ENCODE data around the gene GPR27. TPM values are rescaled to one million over a fixed set of nuclear protein-coding genes. Genes with fewer than 3 reads are reported as not detected.

Gene GPR27
- total RNA-seq, 2 experiments from 2014 or later, result 1.2 to 1.3 TPM

DNA sequence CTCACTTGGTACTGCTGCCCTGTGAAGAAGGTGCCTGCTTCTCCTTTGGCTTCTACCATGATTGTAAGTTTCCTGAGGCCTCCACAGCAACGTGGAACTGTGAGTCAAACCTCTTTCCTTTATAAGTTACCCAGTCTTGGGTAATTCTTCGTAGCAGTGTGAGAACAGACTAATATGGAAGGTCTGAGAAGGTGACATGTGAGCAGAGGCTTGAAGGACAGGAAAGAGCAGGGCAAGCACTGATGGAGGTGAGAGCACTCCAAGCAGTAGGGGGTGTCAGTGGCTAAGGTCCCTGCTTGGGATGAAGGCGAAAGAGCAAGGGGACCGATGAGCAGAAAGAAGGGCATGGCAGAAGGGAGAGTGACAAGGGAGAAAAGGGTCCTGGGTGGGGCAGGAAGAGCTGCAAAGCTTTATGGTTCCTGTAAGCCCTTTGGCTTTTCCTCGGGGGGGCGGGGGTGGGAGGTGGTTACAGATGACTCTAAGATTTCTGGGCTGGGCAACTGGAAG, 32.0 kb upstream of the GPR27 start:
- H3K27me3 Mint-ChIP-seq, result no peaks in the 10 kb centered on the region
- POLR2A ChIA-PET, result interaction anchor here (1.2 kb wide), 1 partner anchor 11 kb away, joined by 3 read pairs; no protein-coding TSS in a partner anchor
- peak overlapping the region; percentile 56 for H3K4me3 Mint-ChIP-seq
- intact Hi-C loops (cut with micrococcal nuclease), result loop anchor here (1.0 to 10.0 kb wide), 15 partner anchors 10 to 1363 kb away; partner anchors contain the start of genes FOXP1, PPP4R2, RYBP and SHQ1
- CTCF ChIA-PET, result interaction anchor here (1.2 kb wide), 1 partner anchor 8 kb away, joined by 5 read pairs; no protein-coding TSS in a partner anchor
- H3K4me1 Mint-ChIP-seq (ENCODE audit: low read depth), result peaks cover 76% of the 10 kb centered on the region
- peak; percentile 51 for DNase-seq
- H3K27ac Mint-ChIP-seq, result peak overlapping the region; percentile 91
- peaks cover 4% of the 10 kb centered on the region for H3K36me3 Mint-ChIP-seq
- no peaks in the 10 kb centered on the region for H3K9me3 Mint-ChIP-seq

DNA sequence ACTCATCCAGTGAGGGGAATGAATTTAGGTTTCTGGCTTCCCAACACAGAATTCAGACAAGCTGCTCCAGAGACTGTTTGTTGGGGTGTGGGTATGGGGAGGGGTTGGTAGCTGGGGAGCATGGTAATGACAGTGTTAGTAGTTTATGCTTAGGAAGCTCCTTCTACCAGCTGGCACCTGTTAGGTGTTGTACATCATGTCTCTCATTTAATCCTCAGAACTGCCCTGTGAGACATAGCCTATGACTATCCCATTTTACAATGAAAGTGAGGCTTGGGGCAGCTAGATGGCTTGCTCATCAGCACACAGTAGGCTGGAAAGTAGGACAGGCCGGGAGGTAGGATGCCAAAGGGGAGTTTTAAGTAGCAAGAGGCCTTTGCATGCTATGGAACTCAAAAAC, 31.0 kb upstream of the GPR27 start:
- intact Hi-C loops (cut with micrococcal nuclease), result loop anchor here (1.0 to 10.0 kb wide), 16 partner anchors 11 to 1362 kb away; partner anchors contain the start of genes FOXP1, PPP4R2, RYBP and SHQ1
- ChIA-PET POLR2A (interaction anchor here (1.2 kb wide), 1 partner anchor 12 kb away, joined by 3 read pairs; no protein-coding TSS in a partner anchor), CTCF (interaction anchor here (1.2 to 2.3 kb wide), 2 partner anchors 8 to 12 kb away, joined by 4 to 9 read pairs; no protein-coding TSS in a partner anchor)
- Mint-ChIP-seq H3K27ac (peak overlapping the region; percentile 91), H3K9me3 (no peaks in the 10 kb centered on the region), H3K27me3 (no peaks in the 10 kb centered on the region), H3K36me3 (peaks cover 4% of the 10 kb centered on the region), H3K4me1 (ENCODE audit: low read depth) (peaks cover 70% of the 10 kb centered on the region), H3K4me3 (peak overlapping the region; percentile 81)
- DNase-seq, result no peak

DNA sequence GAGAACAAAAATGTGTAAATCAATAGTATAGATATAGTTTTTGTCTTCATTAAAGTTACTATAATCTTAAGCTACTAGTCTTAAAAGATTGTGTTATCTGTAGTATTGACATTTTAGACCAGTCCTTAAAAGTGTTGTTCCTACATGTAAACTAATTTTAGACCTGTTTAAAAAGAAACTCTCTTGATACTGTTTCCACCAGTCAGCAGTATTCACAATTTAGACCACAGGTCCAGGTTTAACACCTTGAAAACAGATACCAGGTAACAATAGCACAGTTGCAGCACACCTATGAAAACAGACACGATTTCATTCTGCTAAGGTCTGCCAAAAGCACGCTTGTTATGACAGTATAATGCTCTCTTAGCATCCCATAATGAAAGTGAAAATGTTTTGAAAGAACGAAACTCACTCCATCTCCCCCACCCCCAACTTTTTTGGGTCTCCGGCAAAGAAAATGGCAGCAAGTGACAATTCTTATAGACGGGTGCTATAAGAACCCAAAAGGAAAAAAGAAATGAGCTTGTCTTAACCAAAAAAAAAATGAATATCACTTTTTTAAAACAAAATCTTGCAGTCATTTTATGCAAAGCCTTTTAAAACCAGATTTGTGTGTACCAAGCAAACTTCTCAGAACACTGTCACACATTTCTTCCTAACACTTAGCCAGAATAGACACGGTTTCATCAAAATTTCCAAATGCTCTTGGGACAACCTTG, 30.0 kb upstream of the GPR27 start:
- ChIA-PET CTCF (interaction anchor here (0.7 to 2.3 kb wide), 5 partner anchors 9 to 136 kb away, joined by 3 to 9 read pairs (median 4); no protein-coding TSS in a partner anchor), POLR2A (interaction anchor here (0.6 to 1.4 kb wide), 2 partner anchors 21 to 1126 kb away, joined by 3 read pairs; no protein-coding TSS in a partner anchor)
- H3K9me3 Mint-ChIP-seq, result no peaks in the 10 kb centered on the region
- no peaks in the 10 kb centered on the region for H3K27me3 Mint-ChIP-seq
- H3K36me3 Mint-ChIP-seq, result peaks cover 4% of the 10 kb centered on the region
- H3K4me3 Mint-ChIP-seq, result peak overlapping the region; percentile 81
- intact Hi-C loops (cut with micrococcal nuclease), result loop anchor here (1.0 to 10.0 kb wide), 16 partner anchors 21 to 1361 kb away; partner anchors contain the start of genes FOXP1, PPP4R2, RYBP and SHQ1
- peaks cover 65% of the 10 kb centered on the region for H3K4me1 Mint-ChIP-seq (ENCODE audit: low read depth)
- peak; percentile 67 for DNase-seq
- H3K27ac Mint-ChIP-seq, result peak overlapping the region; percentile 91

DNA sequence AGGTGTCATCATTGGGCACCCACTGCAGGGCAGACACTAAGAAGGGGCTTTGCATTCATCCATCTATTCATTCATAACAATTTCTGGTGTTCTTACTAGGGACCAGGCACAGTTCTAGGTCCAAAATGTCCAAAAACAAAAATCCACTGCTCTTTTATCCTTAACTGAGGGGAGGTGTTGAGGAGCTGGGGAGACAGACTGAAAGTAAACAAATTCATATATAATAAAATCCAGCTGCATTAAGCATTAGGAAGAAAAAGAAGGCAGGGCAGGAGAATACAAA, 29.5 kb upstream of the GPR27 start:
- H3K4me3 Mint-ChIP-seq, result peak overlapping the region; percentile 81
- H3K36me3 Mint-ChIP-seq, result peaks cover 4% of the 10 kb centered on the region
- H3K27me3 Mint-ChIP-seq, result no peaks in the 10 kb centered on the region
- ChIA-PET CTCF (interaction anchor here (0.7 to 2.3 kb wide), 5 partner anchors 9 to 135 kb away, joined by 3 to 9 read pairs (median 5); no protein-coding TSS in a partner anchor), POLR2A (interaction anchor here (1.4 kb wide), 1 partner anchor 22 kb away, joined by 3 read pairs; no protein-coding TSS in a partner anchor)
- no peak for DNase-seq
- H3K4me1 Mint-ChIP-seq (ENCODE audit: low read depth), result peaks cover 62% of the 10 kb centered on the region
- H3K27ac Mint-ChIP-seq, result peak overlapping the region; percentile 91
- intact Hi-C loops (cut with micrococcal nuclease), result loop anchor here (2.0 to 10.0 kb wide), 15 partner anchors 142 to 1361 kb away; partner anchors contain the start of genes FOXP1, PPP4R2, RYBP and SHQ1
- H3K9me3 Mint-ChIP-seq, result no peaks in the 10 kb centered on the region

DNA sequence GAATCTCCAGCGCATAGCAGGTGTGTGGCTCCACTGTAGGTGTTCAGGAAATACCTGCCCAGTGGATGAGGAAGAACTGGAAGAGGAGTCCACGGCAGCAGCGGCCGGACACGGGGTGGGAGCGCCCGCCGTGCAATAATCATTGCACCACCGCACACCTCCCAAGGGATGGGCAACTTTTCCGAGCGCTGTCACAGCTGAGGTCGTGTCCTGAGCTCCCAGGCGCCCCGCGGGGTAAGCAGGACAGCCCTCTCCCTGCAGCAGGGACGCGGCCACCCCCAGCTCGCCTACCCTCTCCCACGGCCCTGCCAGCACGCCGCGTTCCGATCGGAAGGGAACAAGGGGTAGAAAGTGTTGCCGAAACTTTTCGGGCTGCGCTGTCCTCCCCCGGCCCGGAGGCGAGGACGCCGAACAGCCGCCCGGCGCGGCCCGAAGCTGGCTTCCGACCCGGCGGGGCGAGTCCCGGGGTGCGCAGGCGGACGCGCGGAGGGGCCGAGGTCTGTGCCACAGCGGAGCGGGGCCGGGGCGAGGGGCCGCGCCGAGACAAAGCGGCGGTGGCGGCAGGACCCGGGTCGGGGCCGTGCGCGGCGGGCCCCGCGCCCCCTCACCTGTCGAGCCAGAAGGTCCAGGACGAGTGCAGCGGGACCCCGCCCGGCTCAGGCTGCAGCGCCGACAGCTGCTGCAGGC, 28.9 kb upstream of the GPR27 start:
- Mint-ChIP-seq H3K27ac (peak overlapping the region; percentile 91), H3K36me3 (peaks cover 4% of the 10 kb centered on the region), H3K4me3 (peak overlapping the region; percentile 81), H3K4me1 (ENCODE audit: low read depth) (peaks cover 61% of the 10 kb centered on the region), H3K9me3 (no peaks in the 10 kb centered on the region), H3K27me3 (no peaks in the 10 kb centered on the region)
- intact Hi-C loops (cut with micrococcal nuclease), result loop anchor here (2.0 to 10.0 kb wide), 15 partner anchors 142 to 1360 kb away; partner anchors contain the start of genes FOXP1, PPP4R2, RYBP and SHQ1
- ChIA-PET CTCF (interaction anchor here (0.9 to 2.3 kb wide), 4 partner anchors 9 to 135 kb away, joined by 3 to 9 read pairs (median 6); no protein-coding TSS in a partner anchor), POLR2A (interaction anchor here (1.4 kb wide), 1 partner anchor 22 kb away, joined by 3 read pairs; no protein-coding TSS in a partner anchor)
- peak; percentile 51 for DNase-seq

DNA sequence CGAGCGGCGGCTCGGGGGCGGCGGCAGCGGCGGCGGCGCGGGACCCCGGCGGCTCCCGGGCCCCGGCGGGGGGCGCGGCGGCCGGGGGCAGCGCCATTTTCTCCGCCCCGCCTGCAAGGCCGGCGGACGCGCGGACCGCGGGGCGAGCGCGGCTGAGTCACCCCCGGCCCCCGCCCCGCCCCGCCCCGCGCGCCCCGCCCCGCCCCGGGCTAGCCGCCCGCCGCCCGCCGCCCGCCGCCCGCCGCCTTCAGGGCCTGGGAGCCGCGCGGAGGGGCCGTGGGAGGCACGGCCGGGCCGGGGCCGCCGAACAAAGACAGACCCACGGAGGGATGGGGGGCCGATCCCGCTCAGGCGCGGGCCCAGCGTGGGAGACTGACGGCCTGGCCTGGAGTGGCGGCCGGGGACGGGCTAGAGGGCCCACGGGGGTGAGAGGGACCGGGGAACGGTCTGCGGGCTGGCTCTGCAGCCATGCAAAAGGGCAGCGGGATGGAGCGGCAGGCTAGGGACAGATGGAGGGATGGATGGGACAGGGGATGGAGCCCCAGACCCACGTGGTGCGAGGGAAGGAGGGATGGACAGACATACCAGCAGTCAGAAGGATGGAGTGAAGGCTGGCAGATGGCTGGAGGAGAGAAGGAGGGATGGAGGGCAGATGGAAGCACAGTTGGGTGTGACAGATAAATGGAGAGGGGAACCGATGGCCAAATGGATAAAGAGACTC, 28.2 kb upstream of the GPR27 start, which contains the start of gene EIF4E3:
EIF4E3 (minus strand) TSS at position 132 of the 721 bp plus-strand sequence; CDS start at position 97, 35 bp downstream.
- ChIA-PET POLR2A (no interaction called here), CTCF (interaction anchor here (2.3 kb wide), 1 partner anchor 11 kb away, joined by 9 read pairs; no protein-coding TSS in a partner anchor)
- H3K4me1 Mint-ChIP-seq (ENCODE audit: low read depth), result peaks cover 66% of the 10 kb centered on the region
- peak within 1 kb of the TSS; percentile 96 for H3K27ac Mint-ChIP-seq
- peak; percentile 40 for DNase-seq
- H3K9me3 Mint-ChIP-seq, result no peaks in the 10 kb centered on the region
- H3K27me3 Mint-ChIP-seq, result no peaks in the 10 kb centered on the region
- intact Hi-C loops (cut with micrococcal nuclease), result loop anchor here (2.0 to 10.0 kb wide), 6 partner anchors 379 to 1359 kb away; partner anchors contain the start of genes PPP4R2 and RYBP
- H3K4me3 Mint-ChIP-seq, result peak within 1 kb of the TSS; percentile 98
- H3K36me3 Mint-ChIP-seq, result peaks cover 4% of the 10 kb centered on the region

DNA sequence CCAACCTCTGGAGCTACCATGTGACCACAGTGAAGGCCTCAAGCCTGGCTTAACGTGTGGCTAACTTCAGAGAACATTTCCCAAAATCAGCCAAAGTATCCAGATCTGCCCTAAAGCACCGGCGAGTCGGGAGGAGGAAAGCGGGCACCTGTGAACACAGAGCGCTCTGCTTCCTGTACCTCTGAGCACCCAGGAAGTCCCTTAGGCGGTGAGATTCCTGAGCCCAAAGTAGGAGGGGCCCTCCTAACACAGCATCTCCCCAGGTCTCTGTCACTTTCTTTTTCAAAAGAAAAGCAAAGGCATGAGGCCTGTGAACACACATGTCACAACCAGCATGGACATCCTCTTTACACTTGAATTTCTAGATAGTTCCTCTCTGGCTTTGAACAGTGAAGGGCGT, 27.5 kb upstream of the GPR27 start:
- no peaks in the 10 kb centered on the region for H3K9me3 Mint-ChIP-seq
- intact Hi-C loops (cut with micrococcal nuclease), result loop anchor here (10.0 kb wide), 5 partner anchors 379 to 1359 kb away; partner anchors contain the start of genes PPP4R2 and RYBP
- peaks cover 60% of the 10 kb centered on the region for H3K4me1 Mint-ChIP-seq (ENCODE audit: low read depth)
- no peaks in the 10 kb centered on the region for H3K36me3 Mint-ChIP-seq
- peak overlapping the region; percentile 98 for H3K4me3 Mint-ChIP-seq
- ChIA-PET POLR2A (no interaction called here), CTCF (interaction anchor here (4.9 kb wide), 1 partner anchor 15 kb away, joined by 47 read pairs; no protein-coding TSS in a partner anchor)
- H3K27me3 Mint-ChIP-seq, result no peaks in the 10 kb centered on the region
- H3K27ac Mint-ChIP-seq, result peak overlapping the region; percentile 96
- DNase-seq, result peak; percentile 63

DNA sequence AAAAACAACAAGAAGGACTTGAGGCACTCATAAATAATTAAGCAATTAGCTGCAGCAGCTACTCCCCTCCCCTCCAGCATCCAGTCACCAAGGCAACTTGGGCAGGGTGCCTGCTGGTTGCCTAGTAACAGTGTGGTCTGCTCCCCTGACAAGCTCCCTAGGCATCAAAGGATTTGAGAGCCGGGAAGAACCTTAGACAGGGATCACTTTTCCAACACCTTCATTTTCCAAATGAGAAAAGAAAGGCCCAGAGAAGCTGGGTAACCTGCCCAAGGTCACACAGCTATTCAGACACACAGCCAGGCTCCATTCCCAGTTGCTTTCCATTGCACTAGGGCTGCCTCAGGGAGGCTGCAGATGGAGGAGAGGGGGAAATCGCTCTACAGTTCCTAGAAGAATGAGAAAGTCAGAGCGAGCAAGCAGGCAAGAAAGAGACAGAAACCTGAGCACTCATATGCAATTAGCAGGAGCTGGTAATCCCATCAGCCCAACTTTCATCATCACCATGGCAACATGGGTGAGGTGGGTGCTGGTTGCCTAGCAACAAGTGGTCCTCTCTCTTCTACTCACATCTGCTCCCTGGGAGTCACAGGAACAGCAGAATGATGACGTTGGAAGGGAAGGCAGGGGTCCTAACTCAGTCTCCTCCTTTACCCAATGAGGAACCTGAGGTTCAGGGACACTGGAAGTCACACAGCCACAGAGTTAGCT, 24.9 kb upstream of the GPR27 start:
- Mint-ChIP-seq H3K36me3 (no peaks in the 10 kb centered on the region), H3K4me3 (no peak overlapping the region), H3K27ac (no peak overlapping the region), H3K9me3 (no peaks in the 10 kb centered on the region), H3K27me3 (no peaks in the 10 kb centered on the region), H3K4me1 (ENCODE audit: low read depth) (peaks cover 35% of the 10 kb centered on the region)
- peak; percentile 40 for DNase-seq
- intact Hi-C loops (cut with micrococcal nuclease), result loop anchor here (1.0 to 10.0 kb wide), 8 partner anchors 17 to 1356 kb away; partner anchors contain the start of genes PPP4R2 and RYBP
- POLR2A ChIA-PET, result no interaction called here
- CTCF ChIA-PET, result interaction anchor here (0.6 to 4.9 kb wide), 19 partner anchors 10 to 1123 kb away, joined by 3 to 87 read pairs (median 5); partner anchors contain the start of gene SHQ1

DNA sequence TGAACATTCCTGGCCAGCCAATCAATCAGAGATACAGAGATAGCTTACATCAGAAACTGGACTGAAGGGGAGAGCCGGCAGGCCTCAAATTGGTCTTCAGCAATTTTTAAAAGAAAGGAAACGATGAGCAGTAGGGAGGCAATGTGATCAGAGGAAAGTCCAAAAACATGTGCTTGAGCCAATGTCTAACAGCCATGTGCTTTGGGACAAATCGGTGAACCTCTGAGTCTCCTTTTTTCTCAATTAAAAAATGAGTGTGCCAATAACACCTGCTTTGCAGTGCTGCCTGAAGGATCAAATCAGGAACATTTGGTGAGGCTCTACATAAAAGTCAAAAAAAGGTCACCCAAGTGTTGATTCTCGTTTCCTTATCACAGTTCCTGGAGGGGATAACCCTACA, 21.0 kb upstream of the GPR27 start:
- intact Hi-C loops (cut with micrococcal nuclease), result no loop called here
- Mint-ChIP-seq H3K4me1 (ENCODE audit: low read depth) (peaks cover 18% of the 10 kb centered on the region), H3K4me3 (no peak overlapping the region), H3K27me3 (peaks cover 10% of the 10 kb centered on the region), H3K36me3 (peaks cover 2% of the 10 kb centered on the region), H3K27ac (no peak overlapping the region), H3K9me3 (peaks cover 2% of the 10 kb centered on the region)
- CTCF ChIA-PET, result interaction anchor here (0.6 to 1.2 kb wide), 3 partner anchors 8 to 131 kb away, joined by 3 to 4 read pairs (median 3); no protein-coding TSS in a partner anchor
- POLR2A ChIA-PET, result no interaction called here
- no peak for DNase-seq

DNA sequence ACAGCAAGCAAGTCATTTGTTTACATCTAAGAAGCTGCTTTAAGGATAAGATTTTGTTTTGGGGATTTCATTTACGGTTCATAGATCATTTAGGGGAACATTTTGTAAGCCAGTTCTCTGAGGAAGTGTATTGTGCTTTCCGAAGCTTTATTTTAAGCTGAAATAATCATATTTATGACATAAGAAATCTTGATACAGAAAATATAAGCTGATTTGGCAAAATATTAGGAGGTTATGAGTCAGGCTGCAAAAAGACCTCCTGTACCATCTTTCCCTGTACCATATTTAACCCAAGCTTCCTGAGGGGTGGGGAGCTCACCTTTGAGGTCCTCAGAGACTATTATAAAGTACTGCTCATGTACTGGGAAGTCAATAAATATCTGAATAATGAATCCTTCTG, 20.3 kb upstream of the GPR27 start:
- peaks cover 16% of the 10 kb centered on the region for H3K4me1 Mint-ChIP-seq (ENCODE audit: low read depth)
- no peak overlapping the region for H3K4me3 Mint-ChIP-seq
- ChIA-PET CTCF (interaction anchor here (0.7 to 1.2 kb wide), 3 partner anchors 9 to 142 kb away, joined by 3 read pairs; no protein-coding TSS in a partner anchor), POLR2A (no interaction called here)
- H3K27ac Mint-ChIP-seq, result no peak overlapping the region
- peaks cover 14% of the 10 kb centered on the region for H3K27me3 Mint-ChIP-seq
- H3K36me3 Mint-ChIP-seq, result peaks cover 2% of the 10 kb centered on the region
- peaks cover 2% of the 10 kb centered on the region for H3K9me3 Mint-ChIP-seq
- no peak for DNase-seq
- intact Hi-C loops (cut with micrococcal nuclease), result no loop called here
